Measurements from ENCODE around the gene LRPPRC. TPM values are rescaled to one million over a fixed set of nuclear protein-coding genes. Genes with fewer than 3 reads are reported as not detected.

Gene LRPPRC
- total RNA-seq, 4 donors from 2014 or later, result 35.7 to 65.0 (median 53.2) TPM

GRCh38 chr2:43948370-43948769, 47.4 kb downstream of the LRPPRC start:
- H3K36me3 ChIP-seq, result peaks cover 0 to 100% (median 20%) of the 10 kb centered on the region in 3 donors
- no peak overlapping the region for H3K4me3 ChIP-seq
- intact Hi-C loops (cut with DNase I), result no loop called here
- no peak for TF ChIP-seq POLR2A (IDR thresholded peaks at IDR 0.05)
- no peak for TF ChIP-seq CTCF (IDR thresholded peaks at IDR 0.05)
- no peaks in the 10 kb centered on the region for H3K4me1 ChIP-seq
- H3K9me3 ChIP-seq, result no peaks in the 10 kb centered on the region
- H3K27ac ChIP-seq, result no peak overlapping the region
- WGBS, 2 donors, result 76 to 77% methylated on average over 3 of the region's 3 CpGs
- H3K27me3 ChIP-seq, result no peaks in the 10 kb centered on the region
- DNase-seq, result no peak

DNA sequence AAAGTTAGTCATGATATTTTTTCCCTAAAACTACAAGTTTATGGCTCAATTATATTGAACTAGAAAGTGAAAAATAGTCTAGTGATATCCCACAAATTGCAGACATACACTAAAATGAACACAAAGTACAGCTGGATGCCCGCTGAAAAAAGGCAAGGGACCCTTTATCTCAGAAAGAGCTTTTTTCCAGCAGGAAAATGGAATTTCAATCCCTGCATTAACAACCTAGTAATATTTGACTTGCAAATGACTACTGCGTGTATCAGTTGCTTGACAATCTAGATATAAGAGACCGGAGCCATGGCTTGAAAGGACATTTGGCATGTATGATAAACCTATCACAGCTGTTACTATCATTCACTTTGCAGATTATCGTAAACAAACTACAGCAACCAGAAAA, 49.1 kb downstream of the LRPPRC start:
- H3K9me3 ChIP-seq, result no peaks in the 10 kb centered on the region
- TF ChIP-seq CTCF (IDR thresholded peaks at IDR 0.05) (no peak), POLR2A (IDR thresholded peaks at IDR 0.05) (no peak)
- intact Hi-C loops (cut with DNase I), result no loop called here
- H3K36me3 ChIP-seq, result peaks cover 0 to 99% (median 16%) of the 10 kb centered on the region in 3 donors
- WGBS, 2 donors, result 93 to 94% methylated on average over 4 of the region's 4 CpGs
- H3K4me3 ChIP-seq, result no peak overlapping the region
- H3K27ac ChIP-seq, result no peak overlapping the region
- no peaks in the 10 kb centered on the region for H3K27me3 ChIP-seq
- no peak for DNase-seq
- H3K4me1 ChIP-seq, result no peaks in the 10 kb centered on the region

GRCh38 chr2:43945439-43945838, 50.4 kb downstream of the LRPPRC start:
- Histone ChIP-seq H3K4me1 (no peaks in the 10 kb centered on the region), H3K36me3 (peaks cover 0 to 91% (median 16%) of the 10 kb centered on the region in 3 donors), H3K27me3 (no peaks in the 10 kb centered on the region), H3K9me3 (no peaks in the 10 kb centered on the region), H3K27ac (no peak overlapping the region), H3K4me3 (no peak overlapping the region)
- intact Hi-C loops (cut with DNase I), result no loop called here
- no peak for DNase-seq
- TF ChIP-seq POLR2A (IDR thresholded peaks at IDR 0.05) (no peak), CTCF (IDR thresholded peaks at IDR 0.05) (no peak)
- 73 to 98% methylated on average over 3 of the region's 3 CpGs for WGBS, 2 donors

DNA sequence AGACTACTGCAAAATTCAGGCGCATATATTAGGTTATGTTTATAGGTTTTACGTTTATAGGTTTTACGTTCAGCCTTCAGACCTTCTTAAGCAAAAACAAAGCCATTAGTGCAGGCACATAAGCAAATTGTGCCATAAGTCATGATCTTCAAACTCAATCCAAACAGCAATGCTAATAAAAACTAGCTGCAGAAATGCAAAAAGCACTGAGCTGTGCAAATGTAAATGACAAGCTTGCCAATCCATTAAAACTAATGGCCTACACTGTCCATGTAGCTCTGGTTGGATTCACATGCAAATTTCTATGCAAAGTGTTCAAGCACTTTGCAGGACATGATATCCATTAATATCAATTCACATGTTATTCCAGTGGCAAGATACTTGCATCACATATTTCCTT, 50.9 kb downstream of the LRPPRC start:
- intact Hi-C loops (cut with DNase I), result no loop called here
- DNase-seq, result no peak
- H3K4me3 ChIP-seq, result no peak overlapping the region
- no peaks in the 10 kb centered on the region for H3K9me3 ChIP-seq
- no peaks in the 10 kb centered on the region for H3K27me3 ChIP-seq
- 93% methylated on average over 3 of the region's 3 CpGs for WGBS, 2 donors
- no peaks in the 10 kb centered on the region for H3K4me1 ChIP-seq
- peaks cover 0 to 91% (median 16%) of the 10 kb centered on the region in 3 donors for H3K36me3 ChIP-seq
- TF ChIP-seq POLR2A (IDR thresholded peaks at IDR 0.05) (no peak), CTCF (IDR thresholded peaks at IDR 0.05) (no peak)
- no peak overlapping the region for H3K27ac ChIP-seq

- WGBS, 2 donors, result 60 to 67% methylated on average over 5 of the region's 5 CpGs
- Histone ChIP-seq H3K36me3 (peaks cover 0 to 91% (median 11%) of the 10 kb centered on the region in 3 donors), H3K27ac (no peak overlapping the region), H3K27me3 (no peaks in the 10 kb centered on the region), H3K4me1 (no peaks in the 10 kb centered on the region), H3K9me3 (no peaks in the 10 kb centered on the region), H3K4me3 (no peak overlapping the region)
- intact Hi-C loops (cut with DNase I), result no loop called here
- no peak for DNase-seq
- TF ChIP-seq POLR2A (IDR thresholded peaks at IDR 0.05) (no peak), CTCF (IDR thresholded peaks at IDR 0.05) (no peak)
These were observed 51.9 kb downstream of the LRPPRC start for GRCh38 chr2:43943809-43944452.
